KMS-11 (cell line): ENCODE data around the gene CCSER1.
"Not testable (repeated sequence)": the region's sequence is repeated elsewhere in the genome, so short reads cannot be mapped to it uniquely, and the experiment has no call there.

Experiments
- H2AFZ ChIP-seq: fragments of 200-600 bp; sonication (generic); 2 replicates; pipeline ENCODE4 v1.6.1; 2016; ENCODE audit warnings: antibody characterized with exemption, mixed run types, low read depth
- H3K27ac ChIP-seq: fragments of 200-600 bp; sonication (generic); 2 replicates; pipeline ENCODE4 v1.6.1; 2016; ENCODE audit warnings: mild to moderate bottlenecking, mixed run types
- H3K27me3 ChIP-seq: fragments of 200-600 bp; sonication (generic); 2 replicates; pipeline ENCODE4 v1.6.1; 2017; ENCODE audit warnings: mild to moderate bottlenecking, low read depth, mixed run types, moderate library complexity; ENCODE audit not compliant: insufficient read depth
- H3K36me3 ChIP-seq: fragments of 200-600 bp; sonication (generic); 2 replicates; pipeline ENCODE4 v1.6.1; 2017; ENCODE audit warnings: mild to moderate bottlenecking, mixed run types; ENCODE audit not compliant: insufficient read depth
- H3K4me1 ChIP-seq: fragments of 200-600 bp; sonication (generic); 2 replicates; pipeline ENCODE4 v1.6.1; 2016; ENCODE audit warnings: mild to moderate bottlenecking, low read depth, mixed run types; ENCODE audit not compliant: poor library complexity, severe bottlenecking
- H3K4me2 ChIP-seq: fragments of 200-600 bp; sonication (generic); 2 replicates; pipeline ENCODE4 v1.7.0; 2016; ENCODE audit warnings: mild to moderate bottlenecking, mixed run types
- H3K4me3 ChIP-seq: fragments of 200-600 bp; sonication (generic); IDR thresholded peaks from 2 replicates; pipeline ENCODE4 v1.6.1; 2017; ENCODE audit warnings: low read depth, low read length, mixed read lengths; ENCODE audit not compliant: insufficient read depth
- H3K79me2 ChIP-seq: fragments of 200-600 bp; sonication (generic); 2 replicates; pipeline ENCODE4 v1.6.1; 2016; ENCODE audit warnings: low read depth, mixed run types; ENCODE audit not compliant: insufficient read depth
- H3K9ac ChIP-seq: fragments of 200-600 bp; sonication (generic); 2 replicates; pipeline ENCODE4 v1.6.1; 2016; ENCODE audit warnings: mild to moderate bottlenecking, mixed run types
- H4K20me1 ChIP-seq: fragments of 200-600 bp; sonication (generic); 2 replicates; pipeline ENCODE4 v1.6.1; 2016; ENCODE audit warnings: mild to moderate bottlenecking, mixed run types; ENCODE audit not compliant: insufficient read depth
- TF ChIP-seq, protein P1 (sequence below): fragments of 200-600 bp; sonication (generic); conservative IDR thresholded peaks from 2 replicates; pipeline ENCODE4 v1.6.1; 2017; ENCODE audit warnings: low read depth, mild to moderate bottlenecking, antibody characterized with exemption, low read length, moderate library complexity, mixed read lengths

CCSER1 gene

DNA sequence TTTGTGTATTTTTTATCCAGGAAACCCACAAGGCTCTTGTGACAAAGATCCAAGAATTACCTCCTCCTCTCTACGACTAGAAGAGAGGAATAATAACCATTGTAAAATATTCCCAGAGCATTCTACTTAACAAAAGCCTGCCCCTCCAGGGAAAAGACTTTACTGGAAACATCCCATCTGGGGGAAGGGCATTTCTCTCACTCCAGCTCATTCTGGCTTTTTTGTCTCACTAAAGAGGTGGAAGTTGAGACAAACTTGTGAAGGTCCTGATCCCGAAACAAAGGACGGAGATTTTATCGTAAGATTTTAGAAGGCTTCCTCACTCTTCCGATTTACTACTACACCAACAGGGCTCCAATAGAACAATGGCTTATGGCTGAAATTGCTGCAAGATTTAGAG is 1484.6 kb downstream of the CCSER1 start:
- H3K4me2 ChIP-seq, result no peak overlapping the region
- H3K79me2 ChIP-seq, result no peaks in the 10 kb centered on the region
- TF ChIP-seq, protein P1, sequence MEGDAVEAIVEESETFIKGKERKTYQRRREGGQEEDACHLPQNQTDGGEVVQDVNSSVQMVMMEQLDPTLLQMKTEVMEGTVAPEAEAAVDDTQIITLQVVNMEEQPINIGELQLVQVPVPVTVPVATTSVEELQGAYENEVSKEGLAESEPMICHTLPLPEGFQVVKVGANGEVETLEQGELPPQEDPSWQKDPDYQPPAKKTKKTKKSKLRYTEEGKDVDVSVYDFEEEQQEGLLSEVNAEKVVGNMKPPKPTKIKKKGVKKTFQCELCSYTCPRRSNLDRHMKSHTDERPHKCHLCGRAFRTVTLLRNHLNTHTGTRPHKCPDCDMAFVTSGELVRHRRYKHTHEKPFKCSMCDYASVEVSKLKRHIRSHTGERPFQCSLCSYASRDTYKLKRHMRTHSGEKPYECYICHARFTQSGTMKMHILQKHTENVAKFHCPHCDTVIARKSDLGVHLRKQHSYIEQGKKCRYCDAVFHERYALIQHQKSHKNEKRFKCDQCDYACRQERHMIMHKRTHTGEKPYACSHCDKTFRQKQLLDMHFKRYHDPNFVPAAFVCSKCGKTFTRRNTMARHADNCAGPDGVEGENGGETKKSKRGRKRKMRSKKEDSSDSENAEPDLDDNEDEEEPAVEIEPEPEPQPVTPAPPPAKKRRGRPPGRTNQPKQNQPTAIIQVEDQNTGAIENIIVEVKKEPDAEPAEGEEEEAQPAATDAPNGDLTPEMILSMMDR, result no peak
- no peaks in the 10 kb centered on the region for H3K4me1 ChIP-seq
- no peaks in the 10 kb centered on the region for H4K20me1 ChIP-seq
- no peak overlapping the region for H3K4me3 ChIP-seq
- no peak overlapping the region for H3K9ac ChIP-seq
- no peaks in the 10 kb centered on the region for H3K36me3 ChIP-seq
- no peak overlapping the region for H2AFZ ChIP-seq
- H3K27ac ChIP-seq, result no peak overlapping the region
- no peaks in the 10 kb centered on the region for H3K27me3 ChIP-seq

DNA sequence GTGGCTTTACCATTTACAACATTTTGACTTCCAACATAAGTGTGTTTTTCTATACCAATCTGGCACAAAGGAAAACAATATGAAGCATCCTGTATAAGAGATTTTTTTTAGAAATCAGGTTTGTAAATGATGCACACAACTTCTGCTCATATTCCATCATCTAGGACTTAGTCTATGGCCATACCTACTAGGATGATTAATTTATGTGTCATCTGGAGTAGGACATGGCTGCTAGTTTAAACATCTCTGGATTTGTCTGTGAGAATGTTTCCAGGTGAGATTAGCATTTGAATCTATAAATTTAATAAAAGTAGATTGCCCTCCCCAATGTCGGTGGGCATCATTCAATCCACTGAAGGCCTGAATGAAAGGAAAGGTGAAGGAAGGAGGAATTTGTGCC is 1493.8 kb downstream of the CCSER1 start:
- H3K79me2 ChIP-seq, result no peaks in the 10 kb centered on the region
- no peak overlapping the region for H3K4me3 ChIP-seq
- no peak overlapping the region for H3K9ac ChIP-seq
- no peak overlapping the region for H2AFZ ChIP-seq
- H3K36me3 ChIP-seq, result no peaks in the 10 kb centered on the region
- TF ChIP-seq, protein P1, result no peak
- H3K27me3 ChIP-seq, result no peaks in the 10 kb centered on the region
- no peaks in the 10 kb centered on the region for H4K20me1 ChIP-seq
- no peaks in the 10 kb centered on the region for H3K4me1 ChIP-seq
- no peak overlapping the region for H3K4me2 ChIP-seq
- no peak overlapping the region for H3K27ac ChIP-seq

DNA sequence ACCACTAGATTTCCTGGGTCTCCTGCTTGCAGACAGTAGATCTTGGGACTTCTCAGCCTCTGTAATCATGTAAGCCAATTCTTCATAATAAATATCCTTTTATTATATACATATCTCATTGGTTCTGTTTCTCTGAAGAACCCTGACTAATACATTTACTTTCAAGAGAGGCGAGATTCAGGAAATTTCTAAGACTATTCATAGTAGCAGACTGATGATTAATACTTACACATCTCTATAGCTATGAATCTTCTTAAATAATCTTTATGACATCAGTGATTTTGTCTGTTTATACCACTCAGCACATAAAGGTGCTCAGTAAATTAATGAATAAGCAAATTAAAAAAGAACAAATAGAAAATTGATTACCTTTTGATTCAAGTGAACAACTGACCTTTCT is 1494.3 kb downstream of the CCSER1 start:
- no peaks in the 10 kb centered on the region for H3K27me3 ChIP-seq
- H3K79me2 ChIP-seq, result no peaks in the 10 kb centered on the region
- H3K4me2 ChIP-seq, result no peak overlapping the region
- no peak overlapping the region for H3K9ac ChIP-seq
- H3K36me3 ChIP-seq, result no peaks in the 10 kb centered on the region
- TF ChIP-seq, protein P1, result no peak
- no peak overlapping the region for H3K27ac ChIP-seq
- no peaks in the 10 kb centered on the region for H3K4me1 ChIP-seq
- no peaks in the 10 kb centered on the region for H4K20me1 ChIP-seq
- H2AFZ ChIP-seq, result no peak overlapping the region
- H3K4me3 ChIP-seq, result no peak overlapping the region

DNA sequence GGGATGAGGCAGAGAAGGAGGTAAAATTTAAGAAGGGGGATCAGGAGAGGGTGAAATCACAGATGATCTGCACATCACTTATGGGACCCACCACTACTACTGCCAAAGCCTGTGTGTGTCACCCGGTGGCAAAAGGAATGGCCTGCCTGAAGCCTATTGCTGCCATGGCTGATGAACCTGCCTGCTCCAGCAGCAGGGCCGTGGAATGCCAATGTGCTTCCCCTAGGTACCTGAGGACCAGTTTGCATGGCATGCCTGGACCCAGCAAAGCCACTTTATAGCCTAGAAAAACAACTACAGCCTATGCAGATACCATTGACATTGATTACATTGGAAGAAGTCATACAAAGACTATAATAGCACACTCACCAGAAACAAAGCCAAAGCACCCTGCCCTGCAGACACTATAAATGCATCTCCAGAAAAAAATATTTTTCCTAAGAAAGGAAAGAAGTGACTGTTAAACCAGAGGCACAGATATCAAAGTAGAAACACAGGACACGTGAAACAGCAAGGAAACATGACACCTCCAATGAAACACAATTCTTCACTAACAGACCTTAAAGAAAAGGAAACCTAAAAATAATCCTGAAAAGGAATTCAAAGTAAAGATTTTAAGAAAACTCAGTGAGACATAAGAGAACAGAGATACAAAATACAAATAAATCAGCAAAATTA is 1495.9 kb downstream of the CCSER1 start:
- Histone ChIP-seq H3K27me3 (no peaks in the 10 kb centered on the region), H3K4me3 (no peak overlapping the region), H4K20me1 (no peaks in the 10 kb centered on the region), H3K36me3 (no peaks in the 10 kb centered on the region), H3K4me1 (no peaks in the 10 kb centered on the region), H3K79me2 (no peaks in the 10 kb centered on the region), H3K9ac (no peak overlapping the region), H3K27ac (no peak overlapping the region), H3K4me2 (no peak overlapping the region), H2AFZ (no peak overlapping the region)
- TF ChIP-seq, protein P1, result no peak

DNA sequence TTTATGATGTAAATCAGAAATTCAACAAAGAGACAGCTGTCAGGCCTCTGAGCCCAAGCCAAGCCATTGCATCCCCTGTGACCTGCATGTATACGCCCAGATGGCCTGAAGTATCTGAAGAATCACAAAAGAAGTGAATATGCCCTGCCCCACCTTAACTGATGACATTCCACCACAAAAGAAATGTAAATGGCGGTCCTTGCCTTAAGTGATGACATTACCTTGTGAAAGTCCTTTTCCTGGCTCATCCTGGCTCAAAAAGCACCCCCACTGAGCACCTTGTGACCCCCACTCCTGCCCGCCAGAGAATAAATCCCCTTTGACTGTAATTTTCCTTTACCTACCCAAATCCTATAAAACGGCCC is 1496.4 kb downstream of the CCSER1 start:
- H3K4me3 ChIP-seq, H3K27ac ChIP-seq, H3K9ac ChIP-seq: not testable (repeated sequence)

More for the DNA sequence above, 1496.4 kb downstream of the CCSER1 start:
- not testable (repeated sequence) for H3K4me2 ChIP-seq, H4K20me1 ChIP-seq, H2AFZ ChIP-seq, H3K27me3 ChIP-seq, H3K4me1 ChIP-seq, H3K36me3 ChIP-seq, H3K79me2 ChIP-seq
